PC-3 (cell line): ENCODE data around the gene MLXIPL. TPM values are rescaled to one million over a fixed set of nuclear protein-coding genes. Genes with fewer than 3 reads are reported as not detected.
A peak's percentile ranks its signal among the peaks of the same experiment; 100 is the strongest.

Source experiments
- ATAC-seq: fragments of 200-7000 bp; cut with Tn5 transposase; 2 replicates; pipeline ENCODE4 v1.9.1; 2020; ENCODE audit warnings: mild to moderate bottlenecking, moderate library complexity
- BruUV-seq: library from RNA; stranded (reverse); fragments of 400-500 nt; replicated peaks from 2 replicates; lab custom pipeline; 2021; lab: Mats Ljungman, UMichigan
- CTCF ChIA-PET: fragments of 300-600 bp; sonication (Branson Sonifier 250); formaldehyde crosslinking; loops from one replicate; lab custom pipeline; 2022; ENCODE audit warnings: antibody characterized with exemption; lab: Charles Lee
- POLR2A ChIA-PET: fragments of 300-600 bp; sonication (Branson Sonifier 250); formaldehyde crosslinking; loops from one replicate; lab custom pipeline; 2022; ENCODE audit warnings: antibody characterized with exemption; ENCODE audit not compliant: unreplicated experiment; lab: Charles Lee
- DNase-seq: peaks from one replicate; pipeline ENCODE4 v3.0.0-alpha.2; 2015
- H2AFZ ChIP-seq: fragments of 300-600 bp; sonication (generic); 2 replicates; pipeline ENCODE4 v1.6.0; 2016; ENCODE audit warnings: antibody characterized with exemption, low read length
- H3F3A ChIP-seq: fragments of 300-600 bp; sonication (generic); one replicate; pipeline ENCODE4 v1.6.0; 2017; ENCODE audit warnings: antibody characterized with exemption, low read length, control low read depth, mild to moderate bottlenecking; ENCODE audit not compliant: unreplicated experiment
- H3K27ac ChIP-seq: fragments of 300-600 bp; sonication (generic); 2 replicates; pipeline ENCODE4 v1.5.1; 2016; ENCODE audit warnings: mild to moderate bottlenecking, low read length
- H3K27me3 ChIP-seq: fragments of 300-600 bp; sonication (generic); 2 replicates; pipeline ENCODE4 v1.6.1; 2016; ENCODE audit warnings: low read length, mixed read lengths
- H3K36me3 ChIP-seq: fragments of 300-600 bp; sonication (generic); 2 replicates; pipeline ENCODE4 v1.6.1; 2016; ENCODE audit warnings: low read depth, mixed run types, low read length, mixed read lengths
- H3K4me1 ChIP-seq: fragments of 300-600 bp; sonication (generic); 2 replicates; pipeline ENCODE4 v1.5.1; 2016; ENCODE audit warnings: low read length; ENCODE audit not compliant: insufficient read depth
- H3K4me2 ChIP-seq: fragments of 300-600 bp; sonication (generic); 2 replicates; pipeline ENCODE4 v1.6.0; 2016; ENCODE audit warnings: low read length
- H3K4me3 ChIP-seq: fragments of 300-600 bp; sonication (generic); 2 replicates; pipeline ENCODE4 v1.5.1; 2016; ENCODE audit warnings: mild to moderate bottlenecking, low read length, mixed read lengths
- H3K79me2 ChIP-seq: fragments of 300-600 bp; sonication (generic); 2 replicates; pipeline ENCODE4 v1.6.1; 2017; ENCODE audit warnings: low read length, mixed read lengths
- H3K9ac ChIP-seq: fragments of 300-600 bp; sonication (generic); 2 replicates; pipeline ENCODE4 v1.6.0; 2016; ENCODE audit warnings: mild to moderate bottlenecking, low read length
- H3K9me2 ChIP-seq: fragments of 300-600 bp; sonication (generic); replicated peaks from 2 replicates; pipeline ENCODE4 v1.6.1; 2016; ENCODE audit warnings: mixed run types, low read length, mixed read lengths
- H3K9me3 ChIP-seq: fragments of 300-600 bp; sonication (generic); 2 replicates; pipeline ENCODE4 v1.6.1; 2016; ENCODE audit warnings: low read length, mixed read lengths
- H4K20me1 ChIP-seq: fragments of 300-600 bp; sonication (generic); 2 replicates; pipeline ENCODE4 v1.6.1; 2016; ENCODE audit warnings: low read length, mixed read lengths
- EZH2 ChIP-seq: fragments of 300-600 bp; sonication (generic); IDR thresholded peaks from one replicate; pipeline ENCODE4 v1.6.1; 2017; ENCODE audit warnings: antibody characterized with exemption, mild to moderate bottlenecking, low read length; ENCODE audit not compliant: unreplicated experiment
- EZH2phosphoT487 ChIP-seq: fragments of 300-600 bp; sonication (generic); IDR thresholded peaks from 2 replicates; pipeline ENCODE4 v1.6.1; 2018; ENCODE audit warnings: mild to moderate bottlenecking, antibody characterized with exemption, low read length, borderline replicate concordance
- intact Hi-C: fragments of 100-400 bp; cut with micrococcal nuclease; formaldehyde crosslinking; loops from 2 replicates; pipeline ENCODE4 v1.9.0; 2023
- total RNA-seq: library from RNA; depleted of rRNA; stranded (reverse); fragments of >200 nt; gene quantifications from 2 replicates; pipeline ENCODE4 v1.2.3, GENCODE V29; 2014
- TF ChIP-seq, protein P1 (sequence below): fragments of 300-600 bp; sonication (generic); conservative IDR thresholded peaks from 2 replicates; pipeline ENCODE4 v1.5.1; 2017; ENCODE audit warnings: antibody characterized with exemption, low read depth, mild to moderate bottlenecking, low read length

MLXIPL gene
- total RNA-seq, 1 experiment from 2014 or later = 4.7 TPM

DNA sequence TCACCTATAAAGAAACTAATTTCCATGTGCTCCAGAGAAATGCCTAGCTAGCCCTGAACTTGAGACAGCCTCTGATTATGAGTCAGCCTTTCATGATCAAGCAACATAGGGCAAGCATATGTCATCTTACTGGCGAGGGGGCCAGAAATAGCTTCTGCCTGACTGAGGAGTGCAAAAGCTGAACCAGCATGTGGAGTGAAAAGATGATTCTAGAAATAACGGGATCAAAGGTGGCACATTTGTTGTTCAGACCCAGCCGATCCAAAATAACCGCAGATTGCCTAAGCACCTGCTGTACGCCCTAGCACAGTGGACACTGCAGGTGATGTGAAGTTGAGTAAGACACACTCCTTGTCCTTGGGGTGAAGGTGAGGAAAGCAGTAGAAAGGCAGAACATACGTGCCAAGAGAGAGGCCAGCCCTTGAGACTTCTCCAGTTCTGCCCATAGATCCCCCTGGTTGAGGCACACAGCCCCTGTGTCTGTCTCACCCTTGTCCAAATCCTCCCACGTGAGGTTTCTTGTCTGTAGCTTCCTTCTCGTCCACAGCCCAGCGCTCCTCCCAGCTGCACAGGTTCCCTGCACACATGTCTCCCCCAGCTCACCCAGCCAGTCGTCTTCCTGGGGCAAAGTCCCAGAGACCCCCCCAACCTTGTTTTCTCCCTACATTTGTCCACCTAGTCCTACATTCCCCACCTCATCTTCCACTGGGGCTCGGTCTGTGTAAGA is 64.0 kb downstream of the MLXIPL start:
- no peak overlapping the region for H3K4me2 ChIP-seq
- no peaks in the 10 kb centered on the region for H3K9me3 ChIP-seq
- ChIA-PET POLR2A (no interaction called here), CTCF (no interaction called here)
- H3K4me3 ChIP-seq = no peak overlapping the region
- H3K4me1 ChIP-seq = peaks cover 13% of the 10 kb centered on the region
- H3K27me3 ChIP-seq = no peaks in the 10 kb centered on the region
- H3F3A ChIP-seq = no peaks in the 10 kb centered on the region
- H3K27ac ChIP-seq = no peak overlapping the region
- no TSS peak for BruUV-seq
- H4K20me1 ChIP-seq = peaks cover 15% of the 10 kb centered on the region; the same call in 1 of the 2 replicates
- peaks cover 17% of the 10 kb centered on the region for H3K79me2 ChIP-seq
- no peaks in the 10 kb centered on the region for H3K36me3 ChIP-seq
- no peak overlapping the region for H3K9ac ChIP-seq
- TF ChIP-seq EZH2 (no peak), EZH2phosphoT487 (no peak)
- TF ChIP-seq, protein P1, sequence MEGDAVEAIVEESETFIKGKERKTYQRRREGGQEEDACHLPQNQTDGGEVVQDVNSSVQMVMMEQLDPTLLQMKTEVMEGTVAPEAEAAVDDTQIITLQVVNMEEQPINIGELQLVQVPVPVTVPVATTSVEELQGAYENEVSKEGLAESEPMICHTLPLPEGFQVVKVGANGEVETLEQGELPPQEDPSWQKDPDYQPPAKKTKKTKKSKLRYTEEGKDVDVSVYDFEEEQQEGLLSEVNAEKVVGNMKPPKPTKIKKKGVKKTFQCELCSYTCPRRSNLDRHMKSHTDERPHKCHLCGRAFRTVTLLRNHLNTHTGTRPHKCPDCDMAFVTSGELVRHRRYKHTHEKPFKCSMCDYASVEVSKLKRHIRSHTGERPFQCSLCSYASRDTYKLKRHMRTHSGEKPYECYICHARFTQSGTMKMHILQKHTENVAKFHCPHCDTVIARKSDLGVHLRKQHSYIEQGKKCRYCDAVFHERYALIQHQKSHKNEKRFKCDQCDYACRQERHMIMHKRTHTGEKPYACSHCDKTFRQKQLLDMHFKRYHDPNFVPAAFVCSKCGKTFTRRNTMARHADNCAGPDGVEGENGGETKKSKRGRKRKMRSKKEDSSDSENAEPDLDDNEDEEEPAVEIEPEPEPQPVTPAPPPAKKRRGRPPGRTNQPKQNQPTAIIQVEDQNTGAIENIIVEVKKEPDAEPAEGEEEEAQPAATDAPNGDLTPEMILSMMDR = no peak
- peak; percentile 57 for DNase-seq
- intact Hi-C loops = no loop called here
- peak overlapping the region; percentile 47; the same call in 1 of the 2 replicates for H2AFZ ChIP-seq
- H3K9me2 ChIP-seq = no peaks in the 10 kb centered on the region
- no peak for ATAC-seq

GRCh38 chr7:73557397-73558257 is 66.7 kb downstream of the MLXIPL start, which contains the start of gene BCL7B:
TSS of gene BCL7B (minus strand) at chr7:73557690. CDS start at chr7:73557578, 112 bp downstream.
- intact Hi-C loops = loop anchor here (1.0 to 2.0 kb wide), 2 partner anchors 21 to 35 kb away; partner anchors contain the start of genes BAZ1B and TBL2
- TF ChIP-seq EZH2 (no peak), EZH2phosphoT487 (no peak)
- TF ChIP-seq, protein P1 = no peak
- peak; percentile 76 for DNase-seq
- Histone ChIP-seq H3K79me2 (peaks cover 43% of the 10 kb centered on the region), H3K9me3 (no peaks in the 10 kb centered on the region), H3K9me2 (no peaks in the 10 kb centered on the region), H4K20me1 (peaks cover 21% of the 10 kb centered on the region; the same call in 1 of the 2 replicates), H3K4me1 (peaks cover 18% of the 10 kb centered on the region), H3K4me2 (peak within 1 kb of the TSS; percentile 95), H3K9ac (peak within 1 kb of the TSS; percentile 99), H3K27me3 (no peaks in the 10 kb centered on the region), H2AFZ (peak within 1 kb of the TSS; percentile 87), H3K27ac (peak within 1 kb of the TSS; percentile 95), H3F3A (no peaks in the 10 kb centered on the region), H3K36me3 (0 out of 2 replicates have a peak, but pooled peaks cover 4% of the 10 kb centered on the region), H3K4me3 (peak within 1 kb of the TSS; percentile 81)
- CTCF ChIA-PET = no interaction called here
- BruUV-seq = TSS peak; percentile 94
- ATAC-seq = peak; percentile 58
- POLR2A ChIA-PET = interaction anchor here (0.5 to 0.7 kb wide), 3 partner anchors 37 to 233 kb away, joined by 4 to 19 read pairs (median 7); no protein-coding TSS in a partner anchor
